Mesenchymal stem cell (in vitro differentiated cells and primary cell): ENCODE data around the gene RIMBP2.

Experiments used
- DNase-seq: peaks from one replicate; pipeline ENCODE4 v3.0.0-alpha.2; 2013
- H2AFZ ChIP-seq: one replicate; pipeline ENCODE4 v1.6.1; 2013; ENCODE audit warnings: low read depth, mild to moderate bottlenecking, control low read depth, inconsistent platforms, low read length, moderate library complexity
- H2AK5ac ChIP-seq: 2 replicates; pipeline ENCODE4 v1.6.1; 2013; ENCODE audit warnings: low read length, moderate library complexity, mild to moderate bottlenecking, inconsistent platforms; ENCODE audit not compliant: severe bottlenecking
- H2BK120ac ChIP-seq: one replicate; pipeline ENCODE4 v1.6.1; 2013; ENCODE audit warnings: low read depth, mild to moderate bottlenecking, inconsistent platforms, low read length, moderate library complexity
- H2BK12ac ChIP-seq, 2 experiments: one replicate each; pipeline ENCODE4 v1.6.1; 2013; ENCODE audit warnings: inconsistent platforms in 2 of 2, low read length in 2 of 2, mild to moderate bottlenecking in 2 of 2, moderate library complexity in 2 of 2, control low read depth in 1 of 2
- H2BK15ac ChIP-seq: one replicate; pipeline ENCODE4 v1.6.1; 2013; ENCODE audit warnings: mild to moderate bottlenecking, low read depth, inconsistent platforms; ENCODE audit not compliant: poor library complexity, severe bottlenecking
- H2BK5ac ChIP-seq: 2 replicates; pipeline ENCODE4 v1.6.1; 2013; ENCODE audit warnings: low read depth, mild to moderate bottlenecking, low read length, control low read depth, inconsistent platforms; ENCODE audit not compliant: poor library complexity, severe bottlenecking
- H3K14ac ChIP-seq, 2 experiments: one replicate each; pipeline ENCODE4 v1.6.1; 2013; ENCODE audit warnings: inconsistent platforms in 2 of 2, low read length in 2 of 2, control low read depth in 1 of 2, mild to moderate bottlenecking in 1 of 2, moderate library complexity in 1 of 2
- H3K18ac ChIP-seq, 2 experiments: one replicate each; pipeline ENCODE4 v1.6.1; 2013; ENCODE audit warnings: inconsistent platforms in 2 of 2, low read length in 2 of 2, control low read depth in 1 of 2, low read depth in 1 of 2, mild to moderate bottlenecking in 1 of 2
- H3K23ac ChIP-seq, 2 experiments: one replicate each; pipeline ENCODE4 v1.6.1; 2013; ENCODE audit warnings: inconsistent platforms in 2 of 2, low read length in 2 of 2, mild to moderate bottlenecking in 2 of 2, moderate library complexity in 2 of 2, control low read depth in 1 of 2
- H3K27ac ChIP-seq: 2 replicates; pipeline ENCODE4 v1.5.1; 2013; ENCODE audit warnings: mild to moderate bottlenecking, moderate library complexity, low read length, control low read depth, inconsistent platforms; ENCODE audit not compliant: poor library complexity, severe bottlenecking
- H3K27me3 ChIP-seq, 2 experiments: 2 replicates each; pipeline versions ENCODE4 v1.6.1 to v1.7.0; 2013; ENCODE audit warnings: low read length in 2 of 2, mild to moderate bottlenecking in 2 of 2, moderate library complexity in 2 of 2, control low read depth in 1 of 2, inconsistent platforms in 1 of 2; ENCODE audit not compliant: control insufficient read depth in 1 of 2, insufficient read depth in 1 of 2
- H3K36me3 ChIP-seq, 2 experiments: 2 replicates each; pipeline versions ENCODE4 v1.6.1 to v1.7.0; 2013; ENCODE audit warnings: low read length in 2 of 2, control low read depth in 1 of 2, inconsistent platforms in 1 of 2, low read depth in 1 of 2, mild to moderate bottlenecking in 1 of 2; ENCODE audit not compliant: insufficient read depth in 2 of 2, control insufficient read depth in 1 of 2
- H3K4ac ChIP-seq, 2 experiments: one replicate each; pipeline ENCODE4 v1.6.1; 2013; ENCODE audit warnings: inconsistent platforms in 2 of 2, low read length in 2 of 2, mild to moderate bottlenecking in 2 of 2, moderate library complexity in 2 of 2, control low read depth in 1 of 2, low read depth in 1 of 2
- H3K4me1 ChIP-seq: 2 replicates; pipeline ENCODE4 v1.6.1; 2013; ENCODE audit warnings: low read depth, low read length, control low read depth; ENCODE audit not compliant: control insufficient read depth, insufficient read depth
- H3K4me2 ChIP-seq: 2 replicates; pipeline ENCODE4 v1.6.1; 2013; ENCODE audit warnings: low read length, mild to moderate bottlenecking, inconsistent platforms; ENCODE audit not compliant: poor library complexity, severe bottlenecking
- H3K4me3 ChIP-seq, 2 experiments: 2 replicates each; pipeline versions ENCODE4 v1.5.1 to v1.7.0; 2013; ENCODE audit warnings: low read length in 2 of 2, mild to moderate bottlenecking in 2 of 2, control low read depth in 1 of 2, low read depth in 1 of 2; ENCODE audit not compliant: insufficient read depth in 1 of 2
- H3K79me1 ChIP-seq: replicated peaks from 2 replicates; pipeline ENCODE4 v1.6.1; 2013; ENCODE audit warnings: mild to moderate bottlenecking, control low read depth, low read length, inconsistent platforms; ENCODE audit not compliant: poor library complexity, severe bottlenecking
- H3K9ac ChIP-seq: 2 replicates; pipeline ENCODE4 v1.7.0; 2013; ENCODE audit warnings: mild to moderate bottlenecking, low read length, moderate library complexity
- H3K9me3 ChIP-seq: 2 replicates; pipeline ENCODE4 v1.7.0; 2013; ENCODE audit warnings: mild to moderate bottlenecking, low read length; ENCODE audit not compliant: control insufficient read depth
- H4K8ac ChIP-seq: one replicate; pipeline ENCODE4 v1.6.1; 2013; ENCODE audit warnings: inconsistent platforms, mild to moderate bottlenecking, low read length, moderate library complexity
- H4K91ac ChIP-seq: one replicate; pipeline ENCODE4 v1.6.1; 2013; ENCODE audit warnings: mild to moderate bottlenecking, low read length, inconsistent platforms
- WGBS: methylation state at CpG from one replicate; pipeline ENCODE4 v1.1.7; 2013; ENCODE audit warnings: mixed read lengths; 5-methylcytosine and 5-hydroxymethylcytosine counted together

RIMBP2 gene

GRCh38 chr12:130372936-130373335 lies 343.2 kb downstream of the RIMBP2 start:
- no peak overlapping the region for H4K91ac ChIP-seq
- no peak overlapping the region for H3K14ac ChIP-seq
- no peak overlapping the region for H3K23ac ChIP-seq
- no peaks in the 10 kb centered on the region for H3K79me1 ChIP-seq
- no peak overlapping the region for H3K18ac ChIP-seq
- no peak overlapping the region for H3K9ac ChIP-seq
- no peak overlapping the region for H2AK5ac ChIP-seq
- no peak overlapping the region for H2BK15ac ChIP-seq
- H3K9me3 ChIP-seq, result no peaks in the 10 kb centered on the region
- H2BK5ac ChIP-seq, result no peak overlapping the region
- no peak overlapping the region for H3K4me2 ChIP-seq
- no peak overlapping the region for H2BK120ac ChIP-seq
- H3K36me3 ChIP-seq, result no peaks in the 10 kb centered on the region
- WGBS, result 75% methylated on average over 2 of the region's 4 CpGs
- no peak for DNase-seq
- no peak overlapping the region for H2AFZ ChIP-seq
- H3K4me3 ChIP-seq, result no peak overlapping the region
- H3K27ac ChIP-seq, result no peak overlapping the region
- no peak overlapping the region for H2BK12ac ChIP-seq
- H3K4me1 ChIP-seq, result no peaks in the 10 kb centered on the region
- H4K8ac ChIP-seq, result no peak overlapping the region
- no peak overlapping the region for H3K4ac ChIP-seq
- H3K27me3 ChIP-seq, result peaks cover 0 to 16% of the 10 kb centered on the region in 2 experiments

GRCh38 chr12:130371296-130371695 lies 344.8 kb downstream of the RIMBP2 start:
- Histone ChIP-seq H3K9me3 (no peaks in the 10 kb centered on the region), H3K79me1 (no peaks in the 10 kb centered on the region), H3K36me3 (no peaks in the 10 kb centered on the region), H2AFZ (no peak overlapping the region), H3K27me3 (peaks cover 0 to 16% of the 10 kb centered on the region in 2 experiments), H4K91ac (no peak overlapping the region), H2AK5ac (no peak overlapping the region), H2BK5ac (no peak overlapping the region), H3K9ac (no peak overlapping the region), H3K4me2 (no peak overlapping the region), H4K8ac (no peak overlapping the region), H3K18ac (no peak overlapping the region), H3K4me1 (no peaks in the 10 kb centered on the region), H3K4ac (no peak overlapping the region), H3K27ac (no peak overlapping the region), H2BK12ac (no peak overlapping the region), H2BK120ac (no peak overlapping the region), H3K14ac (no peak overlapping the region), H3K23ac (no peak overlapping the region), H3K4me3 (no peak overlapping the region), H2BK15ac (no peak overlapping the region)
- DNase-seq, result no peak
- 32% methylated on average over 2 of the region's 5 CpGs for WGBS

- no peak overlapping the region for H4K8ac ChIP-seq
Measured at GRCh38 chr12:130369816-130370215, 346.3 kb downstream of the RIMBP2 start.

GRCh38 chr12:130367523-130367922 lies 348.6 kb downstream of the RIMBP2 start:
- H2BK120ac ChIP-seq, result no peak overlapping the region

More at GRCh38 chr12:130369816-130370215, 346.3 kb downstream of the RIMBP2 start:
- no peak overlapping the region for H2BK12ac ChIP-seq
- H2BK15ac ChIP-seq, result no peak overlapping the region
- H3K4me3 ChIP-seq, result no peak overlapping the region
- no peaks in the 10 kb centered on the region for H3K36me3 ChIP-seq
- no peaks in the 10 kb centered on the region for H3K4me1 ChIP-seq
- H3K18ac ChIP-seq, result no peak overlapping the region
- peaks cover 0 to 16% of the 10 kb centered on the region in 2 experiments for H3K27me3 ChIP-seq
- H3K9ac ChIP-seq, result no peak overlapping the region
- no peak overlapping the region for H2BK120ac ChIP-seq
- H4K91ac ChIP-seq, result no peak overlapping the region
- H3K4ac ChIP-seq, result no peak overlapping the region
- H3K9me3 ChIP-seq, result no peaks in the 10 kb centered on the region
- H3K14ac ChIP-seq, result no peak overlapping the region
- H3K23ac ChIP-seq, result no peak overlapping the region
- no peak for DNase-seq
- H2BK5ac ChIP-seq, result no peak overlapping the region
- no peak overlapping the region for H2AK5ac ChIP-seq
- no peak overlapping the region for H3K4me2 ChIP-seq
- H3K27ac ChIP-seq, result no peak overlapping the region
- WGBS, result 73% methylated on average over 3 of the region's 4 CpGs
- H2AFZ ChIP-seq, result no peak overlapping the region
- no peaks in the 10 kb centered on the region for H3K79me1 ChIP-seq

More at GRCh38 chr12:130367523-130367922, 348.6 kb downstream of the RIMBP2 start:
- Histone ChIP-seq H3K4me1 (no peaks in the 10 kb centered on the region), H3K9me3 (no peaks in the 10 kb centered on the region), H4K91ac (no peak overlapping the region), H2BK12ac (no peak overlapping the region), H2AK5ac (no peak overlapping the region), H3K9ac (no peak overlapping the region), H3K4me3 (no peak overlapping the region), H2AFZ (no peak overlapping the region), H4K8ac (no peak overlapping the region), H3K14ac (no peak overlapping the region), H3K4me2 (no peak overlapping the region), H3K27me3 (peaks cover 0 to 11% of the 10 kb centered on the region in 2 experiments), H3K27ac (no peak overlapping the region), H3K79me1 (no peaks in the 10 kb centered on the region), H3K36me3 (no peaks in the 10 kb centered on the region), H2BK5ac (no peak overlapping the region), H2BK15ac (no peak overlapping the region), H3K18ac (no peak overlapping the region), H3K4ac (no peak overlapping the region), H3K23ac (no peak overlapping the region)
- DNase-seq, result no peak
- 91% methylated on average over 12 of the region's 13 CpGs for WGBS
